Keratinocyte (primary cell): Measurements from ENCODE around the gene PCDH8.
A peak's percentile ranks its signal among the peaks of the same experiment; 100 is the strongest.

Experiments
- EZH2 ChIP-seq: IDR thresholded peaks from one replicate; pipeline ENCODE4 v1.6.1; 2012; ENCODE audit warnings: inconsistent platforms, mild to moderate bottlenecking, low read length, moderate library complexity
- TF ChIP-seq, protein P1 (sequence below), 3 experiments: IDR thresholded peaks in 1 of 3; conservative IDR thresholded peaks in 1 of 3; optimal IDR thresholded peaks in 1 of 3; 2 replicates in 2 of 3; 3 replicates in 1 of 3; pipeline versions ENCODE3 to v1.5.1; 2011; ENCODE audit warnings: low read length in 3 of 3, mild to moderate bottlenecking in 3 of 3, moderate library complexity in 2 of 3, control low read depth in 1 of 3, inconsistent platforms in 1 of 3; ENCODE audit not compliant: insufficient read depth in 2 of 3; ENCODE audit errors: extremely low read depth in 1 of 3

DNA sequence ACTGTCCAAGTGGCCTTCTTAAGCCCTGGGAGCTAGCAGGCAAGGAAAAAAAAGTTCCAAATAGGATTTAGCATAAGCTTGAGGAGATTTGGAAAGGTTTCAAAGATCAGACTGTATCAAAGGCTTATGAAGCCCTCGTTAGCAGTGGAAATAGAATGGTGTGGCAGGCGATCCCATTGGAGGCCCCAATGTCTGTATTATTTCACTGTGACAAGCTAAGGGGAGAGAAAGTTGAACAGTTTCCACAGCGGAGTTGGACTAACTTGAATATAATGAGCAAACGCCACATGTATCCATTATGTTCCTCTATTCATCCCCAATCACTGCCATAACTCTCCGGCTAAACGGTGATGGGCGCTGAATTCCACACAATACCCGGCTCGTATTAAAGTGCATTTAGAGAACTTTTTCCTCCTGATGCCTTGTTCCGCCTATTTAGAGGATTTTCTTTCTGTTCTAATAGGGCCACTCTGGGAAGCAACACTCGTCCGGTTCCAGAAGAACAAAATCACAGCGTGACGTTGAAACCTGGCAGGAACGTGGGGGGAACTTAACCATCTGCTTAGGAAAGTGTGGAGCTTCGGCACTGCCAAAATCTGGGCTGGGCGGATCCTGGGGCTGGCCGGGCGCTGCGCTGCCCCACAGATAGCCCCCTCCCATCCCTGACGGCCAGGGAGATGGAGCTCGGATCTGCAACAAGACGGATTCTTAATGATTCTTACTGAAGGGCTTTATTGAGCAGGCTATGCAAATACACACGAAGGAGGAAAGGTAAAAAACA, 1.0 kb upstream of the PCDH8 start:
- TF ChIP-seq, protein P1, sequence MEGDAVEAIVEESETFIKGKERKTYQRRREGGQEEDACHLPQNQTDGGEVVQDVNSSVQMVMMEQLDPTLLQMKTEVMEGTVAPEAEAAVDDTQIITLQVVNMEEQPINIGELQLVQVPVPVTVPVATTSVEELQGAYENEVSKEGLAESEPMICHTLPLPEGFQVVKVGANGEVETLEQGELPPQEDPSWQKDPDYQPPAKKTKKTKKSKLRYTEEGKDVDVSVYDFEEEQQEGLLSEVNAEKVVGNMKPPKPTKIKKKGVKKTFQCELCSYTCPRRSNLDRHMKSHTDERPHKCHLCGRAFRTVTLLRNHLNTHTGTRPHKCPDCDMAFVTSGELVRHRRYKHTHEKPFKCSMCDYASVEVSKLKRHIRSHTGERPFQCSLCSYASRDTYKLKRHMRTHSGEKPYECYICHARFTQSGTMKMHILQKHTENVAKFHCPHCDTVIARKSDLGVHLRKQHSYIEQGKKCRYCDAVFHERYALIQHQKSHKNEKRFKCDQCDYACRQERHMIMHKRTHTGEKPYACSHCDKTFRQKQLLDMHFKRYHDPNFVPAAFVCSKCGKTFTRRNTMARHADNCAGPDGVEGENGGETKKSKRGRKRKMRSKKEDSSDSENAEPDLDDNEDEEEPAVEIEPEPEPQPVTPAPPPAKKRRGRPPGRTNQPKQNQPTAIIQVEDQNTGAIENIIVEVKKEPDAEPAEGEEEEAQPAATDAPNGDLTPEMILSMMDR (optimal IDR thresholded peaks at IDR 0.05 in 1 of 3, IDR thresholded peaks at IDR 0.05 in 1 of 3, conservative IDR thresholded peaks at IDR 0.05 in 1 of 3; ENCODE audit: extremely low read depth in 1 of 3, insufficient read depth in 2 of 3, low read length in 3 of 3): no peak
- peak; percentile 42 for TF ChIP-seq EZH2
